BLaER1 treated with 17β-estradiol and CSF1 and Interleukin-3, amounts not matched to agents 10 nM and 100 nM (cell line): Measurements from ENCODE around the gene LINGO4.

Experiments used
- H3K27ac ChIP-seq, 11 experiments: shearing (Covaris generic); formaldehyde crosslinking; 2 replicates each; pipeline ENCODE4 v1.8.1; 2022
- H3K27me3 ChIP-seq, 11 experiments: shearing (Covaris generic); formaldehyde crosslinking; 2 replicates each; pipeline ENCODE4 v1.8.1; 2022
- H3K36me3 ChIP-seq, 11 experiments: shearing (Covaris generic); formaldehyde crosslinking; 2 replicates each; pipeline ENCODE4 v1.8.1; 2022
- H3K4me1 ChIP-seq, 10 experiments: shearing (Covaris generic); formaldehyde crosslinking; 2 replicates each; pipeline ENCODE4 v1.8.1; 2022
- H3K4me2 ChIP-seq, 11 experiments: shearing (Covaris generic); formaldehyde crosslinking; 2 replicates each; pipeline ENCODE4 v1.8.1; 2022
- H3K4me3 ChIP-seq, 10 experiments: shearing (Covaris generic); formaldehyde crosslinking; 2 replicates each; pipeline ENCODE4 v1.8.1; 2022
- H3K9ac ChIP-seq, 11 experiments: shearing (Covaris generic); formaldehyde crosslinking; 2 replicates each; pipeline ENCODE4 v1.8.1; 2022
- H3K9me3 ChIP-seq, 11 experiments: shearing (Covaris generic); formaldehyde crosslinking; replicated peaks in 1 of 11; 2 replicates each; pipeline ENCODE4 v1.8.1; 2022
- H4K20me1 ChIP-seq, 11 experiments: shearing (Covaris generic); formaldehyde crosslinking; 2 replicates each; pipeline ENCODE4 v1.8.1; 2022
- Cebpa-rat ChIP-seq, 11 experiments: shearing (Covaris generic); IDR thresholded peaks; 2 replicates each; pipeline ENCODE4 v1.8.1; 2022

Gene LINGO4

GRCh38 chr1:151830055-151830454 lies 24.8 kb upstream of the LINGO4 start:
- Histone ChIP-seq H3K27ac (peak overlapping the region in 6 of 11 experiments; percentile 1 to 78 (median 63); a peak in 10 of 22 replicates), H3K36me3 (no peaks in the 10 kb centered on the region), H3K27me3 (no peaks in the 10 kb centered on the region), H4K20me1 (peaks cover 0 to 12% (median 0%) of the 10 kb centered on the region in 11 experiments; a peak in 4 of 22 replicates), H3K4me3 (no peak overlapping the region), H3K9me3 (no peaks in the 10 kb centered on the region), H3K4me2 (peak overlapping the region; percentile 37 to 100 (median 97); a peak in 21 of 22 replicates), H3K9ac (peak overlapping the region in 4 of 11 experiments; percentile 40 to 67 (median 56); a peak in 3 of 22 replicates), H3K4me1 (peaks cover 83 to 100% (median 99%) of the 10 kb centered on the region in 10 experiments)
- TF ChIP-seq Cebpa-rat (IDR thresholded peaks at IDR 0.05), result no peak

GRCh38 chr1:151829352-151830046 lies 24.3 kb upstream of the LINGO4 start:
- peak overlapping the region in 8 of 11 experiments; percentile 8 to 70 (median 52); a peak in 10 of 22 replicates for H3K9ac ChIP-seq
- TF ChIP-seq Cebpa-rat (IDR thresholded peaks at IDR 0.05), result no peak
- H3K4me3 ChIP-seq, result peak overlapping the region in 2 of 10 experiments; percentile 29 to 40; a peak in 1 of 20 replicates
- H4K20me1 ChIP-seq, result peaks cover 0 to 12% (median 0%) of the 10 kb centered on the region in 11 experiments; a peak in 4 of 22 replicates
- no peaks in the 10 kb centered on the region for H3K27me3 ChIP-seq
- peak overlapping the region in 8 of 11 experiments; percentile 43 to 78 (median 62); a peak in 15 of 22 replicates for H3K27ac ChIP-seq
- peak overlapping the region; percentile 92 to 100 (median 97) for H3K4me2 ChIP-seq
- H3K36me3 ChIP-seq, result no peaks in the 10 kb centered on the region
- H3K9me3 ChIP-seq, result no peaks in the 10 kb centered on the region
- H3K4me1 ChIP-seq, result peaks cover 77 to 100% (median 100%) of the 10 kb centered on the region in 10 experiments

GRCh38 chr1:151828921-151829320 lies 23.7 kb upstream of the LINGO4 start:
- H4K20me1 ChIP-seq, result peaks cover 0 to 12% (median 0%) of the 10 kb centered on the region in 11 experiments; a peak in 4 of 22 replicates
- H3K27ac ChIP-seq, result peak overlapping the region in 8 of 11 experiments; percentile 43 to 78 (median 62); a peak in 17 of 22 replicates
- H3K36me3 ChIP-seq, result no peaks in the 10 kb centered on the region
- peaks cover 71 to 100% (median 98%) of the 10 kb centered on the region in 10 experiments for H3K4me1 ChIP-seq
- H3K4me2 ChIP-seq, result peak overlapping the region; percentile 92 to 100 (median 97)
- TF ChIP-seq Cebpa-rat (IDR thresholded peaks at IDR 0.05), result no peak
- no peaks in the 10 kb centered on the region for H3K9me3 ChIP-seq
- H3K27me3 ChIP-seq, result no peaks in the 10 kb centered on the region
- H3K9ac ChIP-seq, result peak overlapping the region in 7 of 11 experiments; percentile 40 to 70 (median 60); a peak in 12 of 22 replicates
- peak overlapping the region in 5 of 10 experiments; percentile 29 to 47 (median 38); a peak in 6 of 20 replicates for H3K4me3 ChIP-seq

- no peaks in the 10 kb centered on the region for H3K27me3 ChIP-seq
- peak overlapping the region in 9 of 11 experiments; percentile 18 to 78 (median 62); a peak in 16 of 22 replicates for H3K27ac ChIP-seq
- peaks cover 64 to 99% (median 93%) of the 10 kb centered on the region in 10 experiments for H3K4me1 ChIP-seq
- no peaks in the 10 kb centered on the region for H3K9me3 ChIP-seq
- H4K20me1 ChIP-seq, result peaks cover 0 to 12% (median 0%) of the 10 kb centered on the region in 11 experiments; a peak in 4 of 22 replicates
- H3K4me2 ChIP-seq, result peak overlapping the region; percentile 92 to 100 (median 97)
- TF ChIP-seq Cebpa-rat (IDR thresholded peaks at IDR 0.05), result no peak
- no peaks in the 10 kb centered on the region for H3K36me3 ChIP-seq
- H3K4me3 ChIP-seq, result peak overlapping the region in 8 of 10 experiments; percentile 29 to 56 (median 39); a peak in 12 of 20 replicates
- H3K9ac ChIP-seq, result peak overlapping the region in 8 of 11 experiments; percentile 40 to 70 (median 60); a peak in 17 of 22 replicates
These were observed 22.6 kb upstream of the LINGO4 start for GRCh38 chr1:151827853-151828252.

- Histone ChIP-seq H3K4me1 (peaks cover 59 to 99% (median 93%) of the 10 kb centered on the region in 10 experiments), H4K20me1 (peaks cover 0 to 12% (median 0%) of the 10 kb centered on the region in 11 experiments; a peak in 4 of 22 replicates), H3K36me3 (no peaks in the 10 kb centered on the region), H3K4me3 (no peak overlapping the region), H3K27ac (no peak overlapping the region), H3K27me3 (no peaks in the 10 kb centered on the region), H3K4me2 (peak overlapping the region; percentile 18 to 100 (median 97); a peak in 20 of 22 replicates), H3K9ac (peak overlapping the region in 1 of 11 experiments; percentile 3; a peak in 1 of 22 replicates), H3K9me3 (no peaks in the 10 kb centered on the region)
- TF ChIP-seq Cebpa-rat (IDR thresholded peaks at IDR 0.05), result no peak
These were observed 20.8 kb upstream of the LINGO4 start for GRCh38 chr1:151825751-151826660.

GRCh38 chr1:151825204-151825603 lies 20.0 kb upstream of the LINGO4 start:
- H3K9ac ChIP-seq, result no peak overlapping the region; a peak in 1 of 22 replicates

GRCh38 chr1:151823175-151823574 lies 18.0 kb upstream of the LINGO4 start:
- Histone ChIP-seq H3K27ac (no peak overlapping the region), H3K9ac (no peak overlapping the region), H3K4me2 (peak overlapping the region in 10 of 11 experiments; percentile 67 to 96 (median 85); a peak in 19 of 22 replicates), H3K27me3 (no peaks in the 10 kb centered on the region), H3K4me3 (no peak overlapping the region), H3K4me1 (peaks cover 48 to 99% (median 93%) of the 10 kb centered on the region in 10 experiments), H3K36me3 (no peaks in the 10 kb centered on the region), H4K20me1 (no peaks in the 10 kb centered on the region), H3K9me3 (no peaks in the 10 kb centered on the region)
- TF ChIP-seq Cebpa-rat (IDR thresholded peaks at IDR 0.05), result no peak

More at GRCh38 chr1:151825204-151825603, 20.0 kb upstream of the LINGO4 start:
- H4K20me1 ChIP-seq, result peaks cover 0 to 12% (median 0%) of the 10 kb centered on the region in 11 experiments; a peak in 4 of 22 replicates
- H3K27me3 ChIP-seq, result no peaks in the 10 kb centered on the region
- peak overlapping the region in 9 of 11 experiments; percentile 92 to 100 (median 97); a peak in 18 of 22 replicates for H3K4me2 ChIP-seq
- H3K4me1 ChIP-seq, result peaks cover 59 to 99% (median 93%) of the 10 kb centered on the region in 10 experiments
- H3K27ac ChIP-seq, result no peak overlapping the region
- H3K9me3 ChIP-seq, result no peaks in the 10 kb centered on the region
- no peaks in the 10 kb centered on the region for H3K36me3 ChIP-seq
- no peak overlapping the region for H3K4me3 ChIP-seq
- TF ChIP-seq Cebpa-rat (IDR thresholded peaks at IDR 0.05), result no peak

- peaks cover 45 to 99% (median 93%) of the 10 kb centered on the region in 10 experiments for H3K4me1 ChIP-seq
- H3K4me3 ChIP-seq, result no peak overlapping the region
- no peaks in the 10 kb centered on the region for H4K20me1 ChIP-seq
- no peak for TF ChIP-seq Cebpa-rat (IDR thresholded peaks at IDR 0.05)
- no peaks in the 10 kb centered on the region for H3K36me3 ChIP-seq
- no peak overlapping the region; a peak in 1 of 22 replicates for H3K27ac ChIP-seq
- H3K4me2 ChIP-seq, result peak overlapping the region; percentile 55 to 96 (median 85)
- H3K9ac ChIP-seq, result no peak overlapping the region
- H3K27me3 ChIP-seq, result no peaks in the 10 kb centered on the region
- H3K9me3 ChIP-seq, result no peaks in the 10 kb centered on the region
These were observed 17.2 kb upstream of the LINGO4 start for GRCh38 chr1:151822404-151822803.
